ENCODE data around the gene IL32. TPM values are rescaled to one million over a fixed set of nuclear protein-coding genes. Genes with fewer than 3 reads are reported as not detected.
A peak's percentile ranks its signal among the peaks of the same experiment; 100 is the strongest.

Gene IL32
- total RNA-seq, 1 donor from 2014 or later = 0.53 TPM

DNA sequence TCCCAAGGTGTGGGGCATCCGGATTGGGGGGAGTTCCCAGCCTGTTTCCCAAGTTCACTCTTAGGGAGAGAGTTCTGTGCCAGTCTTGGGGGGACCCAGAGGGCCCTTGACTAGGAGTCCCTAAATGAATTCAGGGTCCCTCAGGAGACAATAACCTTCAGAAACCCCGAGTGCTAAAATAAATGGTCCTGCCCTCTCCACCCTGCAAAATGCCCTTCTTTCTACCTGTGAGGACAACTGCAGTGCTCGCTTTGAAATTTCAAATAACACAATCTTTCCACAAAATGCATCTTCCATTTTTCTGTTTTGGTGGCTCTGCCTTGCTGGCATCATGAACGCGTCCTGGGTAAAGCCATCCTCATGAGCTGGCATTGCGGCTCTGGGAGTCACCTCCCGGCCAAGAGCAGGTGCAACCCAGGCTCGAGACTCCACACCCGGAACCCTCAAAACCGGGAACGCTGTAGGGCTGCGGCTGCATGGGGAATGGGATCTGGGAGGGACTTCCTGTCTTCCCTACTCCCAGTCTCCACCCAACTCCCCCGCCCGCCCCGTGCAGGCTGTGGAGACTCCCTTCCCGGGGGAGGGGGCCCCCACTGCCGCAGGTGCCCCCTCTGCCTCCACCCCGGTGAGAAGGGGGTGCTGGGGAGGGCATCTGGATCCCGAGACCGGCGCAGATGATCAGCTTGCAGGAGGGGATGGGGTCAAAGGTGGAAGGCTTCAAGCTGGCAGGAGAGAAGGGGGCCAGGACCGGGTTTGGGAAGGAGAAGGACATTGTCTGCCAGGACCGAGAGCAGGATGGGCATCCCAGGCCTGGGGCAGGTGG lies 46.8 kb downstream of the IL32 start, which contains the start of gene ZNF205:
Gene ZNF205 (plus strand): TSS at position 529 of the 823 bp plus-strand sequence. CDS start 845 bp downstream, outside the sequence.
- Histone ChIP-seq H3K27me3 (ENCODE audit: control insufficient read depth, insufficient read depth, low read length) (no peaks in the 10 kb centered on the region), H3K4me3 (ENCODE audit: low read depth, low read length) (peak within 1 kb of the TSS; percentile 95), H3K36me3 (ENCODE audit: control insufficient read depth, insufficient read depth, low read length) (peaks cover 12% of the 10 kb centered on the region)
- TF ChIP-seq, protein P1, sequence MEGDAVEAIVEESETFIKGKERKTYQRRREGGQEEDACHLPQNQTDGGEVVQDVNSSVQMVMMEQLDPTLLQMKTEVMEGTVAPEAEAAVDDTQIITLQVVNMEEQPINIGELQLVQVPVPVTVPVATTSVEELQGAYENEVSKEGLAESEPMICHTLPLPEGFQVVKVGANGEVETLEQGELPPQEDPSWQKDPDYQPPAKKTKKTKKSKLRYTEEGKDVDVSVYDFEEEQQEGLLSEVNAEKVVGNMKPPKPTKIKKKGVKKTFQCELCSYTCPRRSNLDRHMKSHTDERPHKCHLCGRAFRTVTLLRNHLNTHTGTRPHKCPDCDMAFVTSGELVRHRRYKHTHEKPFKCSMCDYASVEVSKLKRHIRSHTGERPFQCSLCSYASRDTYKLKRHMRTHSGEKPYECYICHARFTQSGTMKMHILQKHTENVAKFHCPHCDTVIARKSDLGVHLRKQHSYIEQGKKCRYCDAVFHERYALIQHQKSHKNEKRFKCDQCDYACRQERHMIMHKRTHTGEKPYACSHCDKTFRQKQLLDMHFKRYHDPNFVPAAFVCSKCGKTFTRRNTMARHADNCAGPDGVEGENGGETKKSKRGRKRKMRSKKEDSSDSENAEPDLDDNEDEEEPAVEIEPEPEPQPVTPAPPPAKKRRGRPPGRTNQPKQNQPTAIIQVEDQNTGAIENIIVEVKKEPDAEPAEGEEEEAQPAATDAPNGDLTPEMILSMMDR (IDR thresholded peaks at IDR 0.05; ENCODE audit: insufficient read depth, low read length, severe bottlenecking) = no peak
- FAIRE-seq (no peak), DNase-seq (ENCODE audit: low read depth) (peak; percentile 59)

DNA sequence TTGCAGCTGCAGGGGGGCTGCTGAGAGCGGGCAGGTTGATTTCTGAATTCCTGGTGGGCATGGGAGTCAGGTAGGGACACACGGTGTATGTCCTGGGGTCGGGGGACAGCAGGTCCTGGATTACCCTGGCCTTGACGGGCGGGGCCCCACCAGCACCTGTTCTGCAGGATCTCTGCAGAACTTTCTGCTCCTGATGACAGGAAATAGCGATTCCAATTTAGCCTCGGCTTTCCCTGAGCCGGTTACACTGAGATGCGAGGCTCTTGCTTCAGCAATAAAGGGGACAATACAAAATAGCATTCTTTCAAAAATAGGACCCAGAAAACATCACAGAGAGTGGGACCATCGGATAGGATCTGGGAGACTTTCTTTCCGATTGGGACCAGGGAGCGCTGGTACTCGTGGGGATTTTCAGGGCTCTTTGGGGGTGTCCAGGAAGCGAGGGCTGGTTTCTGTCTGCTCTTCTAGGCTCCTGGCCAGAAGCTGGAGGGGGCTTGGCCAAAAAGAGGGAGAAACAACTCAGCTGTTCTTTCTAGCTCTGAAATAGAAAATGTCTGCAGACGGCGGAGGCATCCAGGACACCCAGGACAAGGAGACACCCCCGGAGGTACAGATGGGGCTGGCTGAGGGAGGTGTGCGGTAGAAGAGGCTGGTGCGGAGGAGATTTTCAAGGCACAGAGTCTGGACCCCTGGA lies 47.6 kb downstream of the IL32 start:
- Histone ChIP-seq H3K27me3 (ENCODE audit: control insufficient read depth, insufficient read depth, low read length) (no peaks in the 10 kb centered on the region), H3K36me3 (ENCODE audit: control insufficient read depth, insufficient read depth, low read length) (peaks cover 12% of the 10 kb centered on the region), H3K4me3 (ENCODE audit: low read depth, low read length) (peak overlapping the region; percentile 95)
- no peak for FAIRE-seq
- no peak for DNase-seq (ENCODE audit: low read depth)
- TF ChIP-seq, protein P1 (IDR thresholded peaks at IDR 0.05; ENCODE audit: insufficient read depth, low read length, severe bottlenecking) = no peak

DNA sequence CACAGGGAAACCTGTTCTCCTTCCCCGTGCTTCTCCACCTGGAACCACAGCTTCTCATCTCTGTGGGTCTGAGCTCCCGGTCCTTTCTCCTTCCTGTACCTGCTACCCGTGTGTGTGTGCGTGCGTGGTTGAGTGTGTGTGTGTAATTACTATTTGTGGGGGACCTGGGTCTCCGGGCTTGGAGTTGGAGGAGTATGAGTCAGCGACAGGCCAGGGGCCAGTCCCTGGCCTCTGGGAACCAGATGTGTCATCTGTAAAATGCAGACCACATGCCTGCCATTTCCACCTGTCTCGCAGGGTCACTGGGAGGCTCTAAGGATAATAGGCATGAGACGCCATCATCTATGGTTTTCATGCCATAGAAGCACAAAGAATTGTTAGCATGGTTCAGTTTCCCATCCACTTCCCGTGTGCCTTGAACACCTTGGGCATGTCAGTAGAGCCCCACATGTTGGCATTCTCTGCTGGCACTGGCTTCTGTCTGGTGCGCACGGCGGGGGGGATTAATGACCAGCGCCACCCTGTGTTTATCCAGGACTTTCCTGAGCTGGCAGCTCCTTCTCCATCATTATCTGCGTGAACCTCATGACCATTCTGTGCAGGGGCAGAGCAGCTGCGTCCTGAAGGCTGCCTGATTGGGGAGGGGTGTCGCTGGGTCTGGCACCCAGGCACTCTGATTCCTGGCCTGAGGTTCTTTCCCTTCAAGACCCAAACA lies 48.5 kb downstream of the IL32 start:
- H3K4me3 ChIP-seq (ENCODE audit: low read depth, low read length) = peak overlapping the region; percentile 95

GRCh38 chr16:3115003-3115402 lies 49.6 kb downstream of the IL32 start:
- FAIRE-seq (no peak), DNase-seq (ENCODE audit: low read depth) (no peak)
- H3K27me3 ChIP-seq (ENCODE audit: control insufficient read depth, insufficient read depth, low read length) = no peaks in the 10 kb centered on the region
- TF ChIP-seq, protein P1 (IDR thresholded peaks at IDR 0.05; ENCODE audit: insufficient read depth, low read length, severe bottlenecking) = no peak
- H3K4me3 ChIP-seq (ENCODE audit: low read depth, low read length) = no peak overlapping the region
- H3K36me3 ChIP-seq (ENCODE audit: control insufficient read depth, insufficient read depth, low read length) = peaks cover 20% of the 10 kb centered on the region

More for the DNA sequence above, 48.5 kb downstream of the IL32 start:
- FAIRE-seq (no peak), DNase-seq (ENCODE audit: low read depth) (no peak)
- Histone ChIP-seq H3K27me3 (ENCODE audit: control insufficient read depth, insufficient read depth, low read length) (no peaks in the 10 kb centered on the region), H3K36me3 (ENCODE audit: control insufficient read depth, insufficient read depth, low read length) (peaks cover 12% of the 10 kb centered on the region)
- TF ChIP-seq, protein P1 (IDR thresholded peaks at IDR 0.05; ENCODE audit: insufficient read depth, low read length, severe bottlenecking) = no peak

- Histone ChIP-seq H3K36me3 (ENCODE audit: control insufficient read depth, insufficient read depth, low read length) (peaks cover 22% of the 10 kb centered on the region), H3K27me3 (ENCODE audit: control insufficient read depth, insufficient read depth, low read length) (no peaks in the 10 kb centered on the region), H3K4me3 (ENCODE audit: low read depth, low read length) (no peak overlapping the region)
- no peak for FAIRE-seq
- DNase-seq (ENCODE audit: low read depth) = no peak
- TF ChIP-seq, protein P1 (IDR thresholded peaks at IDR 0.05; ENCODE audit: insufficient read depth, low read length, severe bottlenecking) = no peak
Observed at GRCh38 chr16:3115561-3115960, 50.1 kb downstream of the IL32 start.

Data from bronchial epithelial cell (primary cell).